Upper lobe of left lung (tissue), 6 donors: ENCODE results near the gene AHDC1. TPM values are rescaled to one million over a fixed set of nuclear protein-coding genes. Genes with fewer than 3 reads are reported as not detected.

Source experiments
- ATAC-seq, 2 donors: fragments of 200-7000 bp; cut with Tn5 transposase; one replicate each; pipeline ENCODE4 v1.9.1; 2022; ENCODE audit warnings: mild to moderate bottlenecking in 2 of 2, moderate library complexity in 2 of 2; ENCODE audit not compliant: low FRiP score in 2 of 2
- DNase-seq, 2 donors: peaks; one replicate each; pipeline ENCODE4 v3.0.0-alpha.2; 2019 to 2020
- H3K27ac ChIP-seq, 4 donors: fragments of 200-600 bp; sonication (generic); one replicate each; pipeline ENCODE4 v1.5.1; 2016 to 2019
- H3K27me3 ChIP-seq, 4 donors: fragments of 200-600 bp; sonication (generic); one replicate each; pipeline ENCODE4 v1.5.1; 2017 to 2019
- H3K36me3 ChIP-seq, 4 donors: fragments of 200-600 bp; sonication (generic); one replicate each; pipeline ENCODE4 v1.5.1; 2016 to 2019
- H3K4me1 ChIP-seq, 4 donors: fragments of 200-600 bp; sonication (generic); one replicate each; pipeline ENCODE4 v1.5.1; 2018 to 2019
- H3K4me3 ChIP-seq, 4 donors: fragments of 200-600 bp; sonication (generic); one replicate each; pipeline ENCODE4 v1.5.1; 2017 to 2019; ENCODE audit warnings: mild to moderate bottlenecking in 2 of 4, moderate library complexity in 1 of 4
- H3K9me3 ChIP-seq, 4 donors: fragments of 200-600 bp; sonication (generic); one replicate each; pipeline ENCODE4 v1.5.1; 2018 to 2019
- EP300 ChIP-seq, 4 donors: sonication (generic); formaldehyde crosslinking; IDR thresholded peaks; one replicate each; pipeline ENCODE4 v1.5.1; 2017; ENCODE audit warnings: antibody characterized with exemption in 4 of 4, control low read depth in 2 of 4
- POLR2A ChIP-seq, 4 donors: fragments of 450-650 bp; IDR thresholded peaks; one replicate each; pipeline ENCODE4 v1.5.1; 2016 to 2017; ENCODE audit warnings: antibody characterized with exemption in 4 of 4, mild to moderate bottlenecking in 2 of 4
- POLR2AphosphoS5 ChIP-seq, 2 donors: sonication (generic); formaldehyde crosslinking; IDR thresholded peaks; one replicate each; pipeline ENCODE4 v1.5.1; 2017; ENCODE audit warnings: antibody characterized with exemption in 2 of 2
- WGBS, 2 donors: methylation state at CpG; one replicate each; pipeline ENCODE4 v1.1.5; 2017 to 2018; 5-methylcytosine and 5-hydroxymethylcytosine counted together
- total RNA-seq, 6 donors: library from RNA; depleted of rRNA in 4 of 6; stranded (reverse); fragments of >200 nt in 4 of 6; gene quantifications; one replicate each; pipeline versions ENCODE4 v1.1.0 to v1.2.1, GENCODE V29; 2016 to 2021
- TF ChIP-seq, protein P1 (sequence below), 6 experiments: fragments of 450-650 bp in 4 of 6; fragments of 200-600 bp in 2 of 6; sonication (generic) in 2 of 6; IDR thresholded peaks; one replicate each; pipeline ENCODE4 v1.5.1; 2016 to 2019; ENCODE audit warnings: antibody characterized with exemption in 6 of 6
- donor health status: DM: no; HTN: no; CAD: no; lungs with moderate emphysema.
- donor health status: DM: no; HTN: yes; CAD: no; lungs with severe emphysema.

The AHDC1 gene
- total RNA-seq, 6 donors from 2014 or later: 10.8 to 43.4 (median 26.2) TPM

DNA sequence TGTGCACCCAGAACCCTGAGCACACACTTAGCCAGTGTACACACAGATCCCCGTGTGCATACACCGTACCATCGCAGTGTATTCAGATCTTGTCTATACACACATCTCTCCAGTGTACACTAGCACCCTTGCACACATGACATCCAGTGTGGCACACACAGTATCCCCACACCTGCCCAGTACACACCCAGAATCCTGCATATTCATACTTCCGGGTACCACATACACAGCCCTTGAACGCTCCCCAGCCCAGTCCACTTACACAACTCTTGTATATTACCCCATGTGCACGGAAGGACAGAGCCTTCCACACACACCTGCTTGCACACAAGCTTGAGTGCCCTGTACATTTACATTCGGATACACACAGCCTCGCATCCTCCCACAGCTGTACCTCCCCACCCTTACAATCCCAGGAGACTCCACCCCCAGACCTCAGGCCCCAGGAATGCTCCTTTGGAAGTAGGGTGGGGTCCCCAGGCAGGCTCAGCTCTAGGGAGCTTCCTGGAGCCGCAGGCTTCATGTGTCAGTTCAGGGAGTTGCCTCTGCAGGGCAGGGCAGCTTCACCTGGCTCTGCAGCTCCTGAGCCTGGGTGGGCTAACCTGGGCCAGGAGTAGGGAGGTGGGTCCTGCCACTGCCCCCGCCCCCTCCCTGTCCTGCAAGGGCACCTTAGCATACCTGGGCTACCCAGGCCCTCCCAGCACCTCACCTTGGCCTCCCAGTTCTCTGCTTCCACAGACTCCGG is 46.2 kb downstream of the AHDC1 start:
- peaks cover 0 to 11% (median 2%) of the 10 kb centered on the region in 4 donors for H3K36me3 ChIP-seq
- H3K4me1 ChIP-seq: peaks cover 51 to 61% (median 55%) of the 10 kb centered on the region in 4 donors
- WGBS, 2 donors: 40 to 44% methylated on average over 8 to 11 of the region's 11 CpGs
- peak in 1 of 2 donors; percentile 74 for ATAC-seq
- H3K27me3 ChIP-seq: no peaks in the 10 kb centered on the region
- TF ChIP-seq POLR2A (IDR thresholded peaks at IDR 0.05) (peak in 1 of 4 donors; percentile 36), EP300 (IDR thresholded peaks at IDR 0.05) (no peak)
- TF ChIP-seq, protein P1, sequence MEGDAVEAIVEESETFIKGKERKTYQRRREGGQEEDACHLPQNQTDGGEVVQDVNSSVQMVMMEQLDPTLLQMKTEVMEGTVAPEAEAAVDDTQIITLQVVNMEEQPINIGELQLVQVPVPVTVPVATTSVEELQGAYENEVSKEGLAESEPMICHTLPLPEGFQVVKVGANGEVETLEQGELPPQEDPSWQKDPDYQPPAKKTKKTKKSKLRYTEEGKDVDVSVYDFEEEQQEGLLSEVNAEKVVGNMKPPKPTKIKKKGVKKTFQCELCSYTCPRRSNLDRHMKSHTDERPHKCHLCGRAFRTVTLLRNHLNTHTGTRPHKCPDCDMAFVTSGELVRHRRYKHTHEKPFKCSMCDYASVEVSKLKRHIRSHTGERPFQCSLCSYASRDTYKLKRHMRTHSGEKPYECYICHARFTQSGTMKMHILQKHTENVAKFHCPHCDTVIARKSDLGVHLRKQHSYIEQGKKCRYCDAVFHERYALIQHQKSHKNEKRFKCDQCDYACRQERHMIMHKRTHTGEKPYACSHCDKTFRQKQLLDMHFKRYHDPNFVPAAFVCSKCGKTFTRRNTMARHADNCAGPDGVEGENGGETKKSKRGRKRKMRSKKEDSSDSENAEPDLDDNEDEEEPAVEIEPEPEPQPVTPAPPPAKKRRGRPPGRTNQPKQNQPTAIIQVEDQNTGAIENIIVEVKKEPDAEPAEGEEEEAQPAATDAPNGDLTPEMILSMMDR (IDR thresholded peaks at IDR 0.05): peak in 1 of 6 experiments; percentile 5
- DNase-seq: peak in 1 of 2 donors; percentile 71
- H3K9me3 ChIP-seq: no peaks in the 10 kb centered on the region
- H3K27ac ChIP-seq: peak overlapping the region; percentile 52 to 85 (median 82)
- H3K4me3 ChIP-seq: no peak overlapping the region

DNA sequence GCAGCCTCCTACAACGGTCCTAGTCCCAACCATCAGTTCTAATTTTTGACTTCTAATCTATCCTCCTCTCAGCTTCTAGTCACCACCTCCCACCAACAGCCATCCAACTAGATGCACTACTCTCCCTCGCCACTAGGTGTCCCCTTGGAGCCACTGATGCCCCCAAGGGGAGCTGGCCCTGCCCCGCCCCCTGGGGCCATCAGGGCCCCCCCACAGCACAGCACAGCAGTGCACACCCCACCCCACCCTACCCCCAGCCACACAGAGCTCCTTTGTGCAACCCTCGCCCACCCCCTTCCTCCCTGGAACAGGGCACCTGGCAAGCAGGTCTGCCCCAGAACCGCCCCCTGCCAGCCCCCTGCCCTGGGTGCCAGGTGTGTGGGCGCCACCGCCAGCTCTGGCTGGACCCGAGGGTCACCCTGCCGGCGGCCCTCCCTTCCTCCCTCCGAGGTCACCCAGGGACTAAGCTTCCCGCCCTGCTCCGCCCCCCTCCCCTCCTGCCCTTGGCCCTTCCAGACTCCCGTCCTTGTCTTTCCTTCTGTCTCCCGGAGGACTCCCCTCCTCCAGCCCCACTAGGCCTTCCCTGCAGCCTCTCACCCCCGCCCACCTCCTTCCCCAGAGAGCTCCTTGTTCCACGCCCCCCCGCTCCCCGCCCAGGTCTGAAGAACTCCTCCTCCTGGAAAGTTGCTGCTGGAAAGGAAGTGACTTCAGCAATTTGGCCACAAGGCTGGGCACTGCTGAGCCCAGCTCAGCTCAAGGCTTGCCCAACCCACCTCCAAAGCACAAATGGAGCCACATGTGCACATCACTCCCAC is 47.0 kb downstream of the AHDC1 start:
- ATAC-seq (peak; percentile 83 to 86), DNase-seq (peak; percentile 90 to 96)
- H3K9me3 ChIP-seq: no peaks in the 10 kb centered on the region
- WGBS, 2 donors: 8 to 10% methylated on average over 15 to 17 of the region's 19 CpGs
- peak overlapping the region in 3 of 4 donors; percentile 20 to 40 (median 39) for H3K4me3 ChIP-seq
- no peaks in the 10 kb centered on the region for H3K27me3 ChIP-seq
- TF ChIP-seq, protein P1 (IDR thresholded peaks at IDR 0.05): peak; percentile 79 to 94 (median 88)
- peak in 1 of 2 donors; percentile 40 for TF ChIP-seq POLR2AphosphoS5 (IDR thresholded peaks at IDR 0.05)
- TF ChIP-seq POLR2A (IDR thresholded peaks at IDR 0.05): no peak
- no peak for TF ChIP-seq EP300 (IDR thresholded peaks at IDR 0.05)
- peak overlapping the region; percentile 52 to 85 (median 82) for H3K27ac ChIP-seq
- peaks cover 43 to 56% (median 47%) of the 10 kb centered on the region in 4 donors for H3K4me1 ChIP-seq
- peaks cover 0 to 19% (median 7%) of the 10 kb centered on the region in 4 donors for H3K36me3 ChIP-seq

DNA sequence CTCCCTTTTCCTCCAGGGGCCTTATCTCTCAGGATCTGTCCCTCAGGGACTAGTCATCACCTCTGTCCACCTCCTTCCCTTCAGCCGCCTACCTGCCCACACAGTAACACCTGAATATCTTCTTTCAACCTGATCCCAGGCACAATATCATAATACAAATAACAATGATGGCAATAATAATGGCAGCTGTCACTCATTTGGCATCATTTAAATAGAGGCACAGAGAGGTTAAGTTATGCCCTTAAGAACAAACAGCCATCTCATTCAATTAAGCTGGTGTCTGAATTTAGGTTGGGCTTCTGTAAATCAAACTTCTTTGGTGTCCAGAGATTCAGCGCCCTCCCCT is 47.5 kb downstream of the AHDC1 start:
- 48 to 56% methylated on average over 2 of the region's 2 CpGs for WGBS, 2 donors
- Histone ChIP-seq H3K9me3 (no peaks in the 10 kb centered on the region), H3K27me3 (no peaks in the 10 kb centered on the region), H3K36me3 (peaks cover 0 to 24% (median 13%) of the 10 kb centered on the region in 4 donors), H3K4me1 (peaks cover 38 to 50% (median 42%) of the 10 kb centered on the region in 4 donors), H3K4me3 (peak overlapping the region in 3 of 4 donors; percentile 20 to 40 (median 39)), H3K27ac (peak overlapping the region; percentile 52 to 85 (median 82))
- no peak for ATAC-seq
- TF ChIP-seq POLR2A (IDR thresholded peaks at IDR 0.05): no peak
- TF ChIP-seq, protein P1 (IDR thresholded peaks at IDR 0.05): no peak
- no peak for TF ChIP-seq EP300 (IDR thresholded peaks at IDR 0.05)
- no peak for TF ChIP-seq POLR2AphosphoS5 (IDR thresholded peaks at IDR 0.05)
- no peak for DNase-seq

DNA sequence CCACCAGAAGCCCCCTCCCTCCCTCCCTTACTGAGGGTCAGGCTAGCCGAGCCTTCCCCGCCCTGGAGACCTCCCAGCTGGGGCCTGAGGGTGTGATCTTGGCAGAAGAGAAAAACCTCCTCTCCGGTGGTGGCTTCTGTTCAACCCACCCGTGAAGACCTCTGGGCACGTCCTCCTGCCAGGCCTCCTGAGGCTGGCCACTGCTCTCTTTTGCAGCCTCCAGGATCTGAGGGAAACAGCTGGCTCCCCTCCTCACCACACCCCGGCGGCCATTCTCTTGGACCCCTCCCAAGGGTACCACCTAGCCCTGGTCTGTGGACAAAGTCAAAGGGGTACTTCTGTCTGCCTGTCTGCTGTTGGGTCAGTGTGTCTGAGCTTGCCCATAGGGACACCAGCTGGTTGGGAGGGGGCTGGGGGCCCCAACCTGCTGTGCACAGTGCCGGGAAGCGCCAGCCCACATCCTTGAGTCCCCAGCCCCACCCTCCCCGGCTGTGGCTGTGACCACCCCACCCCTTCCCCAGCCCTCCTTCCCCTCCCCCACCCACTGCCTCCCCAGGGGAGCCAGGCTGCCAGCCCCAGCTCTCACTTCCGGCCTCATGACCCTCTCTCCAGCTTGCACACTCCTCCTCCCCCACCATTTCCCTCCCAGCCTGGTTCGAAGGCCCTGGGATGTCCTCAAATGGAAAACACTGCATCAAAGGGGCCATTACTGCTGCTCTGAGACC is 48.1 kb downstream of the AHDC1 start:
- peak; percentile 47 to 59 for DNase-seq
- peaks cover 0 to 30% (median 18%) of the 10 kb centered on the region in 4 donors for H3K36me3 ChIP-seq
- 25 to 33% methylated on average over 10 to 12 of the region's 12 CpGs for WGBS, 2 donors
- no peaks in the 10 kb centered on the region for H3K27me3 ChIP-seq
- TF ChIP-seq POLR2AphosphoS5 (IDR thresholded peaks at IDR 0.05) (peak in 1 of 2 donors; percentile 55), POLR2A (IDR thresholded peaks at IDR 0.05) (no peak), EP300 (IDR thresholded peaks at IDR 0.05) (no peak)
- TF ChIP-seq, protein P1 (IDR thresholded peaks at IDR 0.05): no peak
- H3K4me1 ChIP-seq: peaks cover 32 to 44% (median 37%) of the 10 kb centered on the region in 4 donors
- H3K27ac ChIP-seq: peak overlapping the region; percentile 52 to 85 (median 82)
- ATAC-seq: peak in 1 of 2 donors; percentile 25
- no peak overlapping the region for H3K4me3 ChIP-seq
- H3K9me3 ChIP-seq: no peaks in the 10 kb centered on the region
